Measurements from ENCODE around the gene HIBADH.

- TF ChIP-seq FOS (IDR thresholded peaks at IDR 0.05; ENCODE audit: borderline replicate concordance, insufficient read depth, low read length), result no peak
- no peak for TF ChIP-seq GATA2 (IDR thresholded peaks at IDR 0.05; ENCODE audit: insufficient read depth, insufficient read length, low read depth, low read length)
- no peak for TF ChIP-seq POLR2AphosphoS5 (IDR thresholded peaks at IDR 0.05; ENCODE audit: insufficient read depth, low read depth, low read length)
- TF ChIP-seq, protein P1, sequence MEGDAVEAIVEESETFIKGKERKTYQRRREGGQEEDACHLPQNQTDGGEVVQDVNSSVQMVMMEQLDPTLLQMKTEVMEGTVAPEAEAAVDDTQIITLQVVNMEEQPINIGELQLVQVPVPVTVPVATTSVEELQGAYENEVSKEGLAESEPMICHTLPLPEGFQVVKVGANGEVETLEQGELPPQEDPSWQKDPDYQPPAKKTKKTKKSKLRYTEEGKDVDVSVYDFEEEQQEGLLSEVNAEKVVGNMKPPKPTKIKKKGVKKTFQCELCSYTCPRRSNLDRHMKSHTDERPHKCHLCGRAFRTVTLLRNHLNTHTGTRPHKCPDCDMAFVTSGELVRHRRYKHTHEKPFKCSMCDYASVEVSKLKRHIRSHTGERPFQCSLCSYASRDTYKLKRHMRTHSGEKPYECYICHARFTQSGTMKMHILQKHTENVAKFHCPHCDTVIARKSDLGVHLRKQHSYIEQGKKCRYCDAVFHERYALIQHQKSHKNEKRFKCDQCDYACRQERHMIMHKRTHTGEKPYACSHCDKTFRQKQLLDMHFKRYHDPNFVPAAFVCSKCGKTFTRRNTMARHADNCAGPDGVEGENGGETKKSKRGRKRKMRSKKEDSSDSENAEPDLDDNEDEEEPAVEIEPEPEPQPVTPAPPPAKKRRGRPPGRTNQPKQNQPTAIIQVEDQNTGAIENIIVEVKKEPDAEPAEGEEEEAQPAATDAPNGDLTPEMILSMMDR (IDR thresholded peaks at IDR 0.05; ENCODE audit: extremely low read depth in 1 of 2, insufficient read depth in 1 of 2, low read depth in 1 of 2, low read length in 2 of 2), result no peak
- no peak for TF ChIP-seq EZH2 (IDR thresholded peaks at IDR 0.05; ENCODE audit: borderline replicate concordance, low read depth, low read length, severe bottlenecking)
- TF ChIP-seq POLR2A (IDR thresholded peaks at IDR 0.05; ENCODE audit: low read depth, low read length), result no peak
These were observed 58.9 kb downstream of the HIBADH start for GRCh38 chr7:27603813-27604212.

Measured in endothelial cell of umbilical vein (primary cell).